ENCODE measurements around the gene GHRHR. TPM values are rescaled to one million over a fixed set of nuclear protein-coding genes. Genes with fewer than 3 reads are reported as not detected.

Gene GHRHR
- total and polyA plus RNA-seq, 10 of the 15 experiments (the other 5 are each of a cell fraction or from before 2014, with no cell fraction given) = not detected

- TF ChIP-seq SKIL (IDR thresholded peaks at IDR 0.05; ENCODE audit: low read depth, poor library complexity, severe bottlenecking) (no peak), BCL11A (IDR thresholded peaks at IDR 0.05; ENCODE audit: low read depth, low read length) (no peak), ESRRA (IDR thresholded peaks at IDR 0.05; ENCODE audit: low read length) (no peak), HCFC1 (IDR thresholded peaks at IDR 0.05; ENCODE audit: low read length) (no peak), YY1 (IDR thresholded peaks at IDR 0.05; ENCODE audit: low read depth, low read length) (no peak), CEBPZ (IDR thresholded peaks at IDR 0.05; ENCODE audit: low read depth, low read length) (no peak), ZBTB40 (IDR thresholded peaks at IDR 0.05; ENCODE audit: borderline replicate concordance) (no peak), ZNF217 (IDR thresholded peaks at IDR 0.05) (no peak)
Measured at GRCh38 chr7:31022726-31023125, 59.0 kb downstream of the GHRHR start (continued).

All from GM12878 (cell line).